HG03460 (cell line): ENCODE data around the gene RPUSD4.

ENCODE experiments used
- ATAC-seq: cut with Tn5 transposase; IDR thresholded peaks from one replicate; pipeline ENCODE4 v1.9.1; 2021; ENCODE audit not compliant: unreplicated experiment

RPUSD4 gene

GRCh38 chr11:126214441-126214840, 3.0 kb upstream of the RPUSD4 start:
- ATAC-seq = no peak

DNA sequence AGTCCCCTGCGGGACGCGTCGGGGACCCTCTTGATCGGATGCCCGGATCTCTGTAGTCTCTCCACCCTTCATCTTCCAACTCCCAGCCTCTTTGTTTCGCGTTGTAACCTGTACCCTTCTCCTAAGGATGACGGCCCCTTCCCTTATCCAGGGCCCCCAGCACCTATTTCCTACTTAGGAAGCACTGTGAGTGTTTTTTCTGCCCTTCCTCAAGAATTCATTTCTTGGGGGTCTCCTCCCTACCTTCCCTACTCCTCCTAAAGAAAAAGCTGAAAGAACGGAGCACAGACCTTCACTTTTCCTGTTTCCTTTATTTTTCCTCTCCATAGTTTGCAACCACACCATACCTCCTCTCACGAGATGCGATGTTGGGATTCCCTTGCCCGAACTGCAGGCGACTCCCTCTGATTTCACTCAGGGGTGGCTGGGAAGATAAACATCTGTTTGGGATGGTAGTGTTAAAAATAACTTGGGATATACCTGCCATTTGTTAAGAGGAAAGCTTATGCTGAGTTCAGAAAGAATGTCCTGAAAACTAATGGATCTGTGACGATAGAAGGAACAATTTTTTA, 725 bp upstream of the RPUSD4 start:
- ATAC-seq = no peak

DNA sequence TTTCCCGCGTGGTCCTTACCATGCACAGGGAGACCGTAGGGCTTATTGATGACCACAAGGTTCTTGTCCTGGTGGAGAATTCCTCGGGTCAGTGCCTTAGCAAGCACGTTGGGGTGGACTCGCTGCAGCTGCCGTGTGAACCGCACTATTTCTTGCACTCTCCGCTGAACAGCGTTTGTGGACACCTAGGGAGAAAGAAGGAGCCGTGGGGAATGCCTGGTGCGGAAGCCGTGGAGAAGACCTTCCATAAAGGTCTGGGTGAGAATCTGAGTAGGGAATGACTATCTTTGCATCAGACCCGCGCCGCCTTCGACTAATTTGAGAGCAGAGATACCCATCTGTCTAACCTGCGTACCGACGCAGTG, 597 bp downstream of the RPUSD4 start:
- ATAC-seq = no peak

DNA sequence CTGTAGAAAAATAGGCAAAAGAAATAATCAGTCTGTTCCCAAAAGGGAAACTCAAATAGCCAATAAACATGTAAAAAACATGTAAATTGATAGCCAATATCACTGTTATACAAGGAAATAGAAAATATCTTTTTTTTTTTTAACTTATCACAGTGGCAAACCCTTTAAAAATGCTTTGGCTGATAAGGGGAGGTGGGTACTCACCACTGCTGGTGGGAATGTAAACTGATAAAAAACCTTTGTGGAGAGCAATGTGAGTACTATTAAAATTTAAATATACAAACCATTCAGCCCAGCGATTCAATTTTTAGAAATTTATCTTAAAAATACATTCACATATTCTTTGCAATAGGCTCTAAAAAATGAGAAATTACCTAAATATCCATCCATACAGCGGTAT, 3.6 kb downstream of the RPUSD4 start:
- no peak for ATAC-seq

DNA sequence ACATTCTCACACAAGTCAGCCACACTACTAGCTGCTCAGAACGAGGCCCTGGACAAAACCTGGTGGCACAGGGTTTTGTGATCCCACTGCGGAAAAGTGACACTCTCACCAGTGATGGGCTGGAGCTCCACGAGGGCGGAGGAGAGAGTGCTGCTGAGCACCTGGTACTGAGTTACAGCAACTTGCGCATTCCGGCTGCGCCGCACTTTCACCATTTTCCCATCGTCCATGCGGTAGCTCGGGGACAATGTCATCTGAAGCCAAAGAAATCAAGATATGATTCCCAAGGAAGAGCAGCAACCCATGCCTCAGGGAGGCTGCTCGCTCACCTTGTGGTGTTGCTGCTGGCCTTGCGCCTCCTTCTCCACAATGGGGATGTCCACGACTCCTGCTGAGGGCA, 6.1 kb downstream of the RPUSD4 start:
- no peak for ATAC-seq

DNA sequence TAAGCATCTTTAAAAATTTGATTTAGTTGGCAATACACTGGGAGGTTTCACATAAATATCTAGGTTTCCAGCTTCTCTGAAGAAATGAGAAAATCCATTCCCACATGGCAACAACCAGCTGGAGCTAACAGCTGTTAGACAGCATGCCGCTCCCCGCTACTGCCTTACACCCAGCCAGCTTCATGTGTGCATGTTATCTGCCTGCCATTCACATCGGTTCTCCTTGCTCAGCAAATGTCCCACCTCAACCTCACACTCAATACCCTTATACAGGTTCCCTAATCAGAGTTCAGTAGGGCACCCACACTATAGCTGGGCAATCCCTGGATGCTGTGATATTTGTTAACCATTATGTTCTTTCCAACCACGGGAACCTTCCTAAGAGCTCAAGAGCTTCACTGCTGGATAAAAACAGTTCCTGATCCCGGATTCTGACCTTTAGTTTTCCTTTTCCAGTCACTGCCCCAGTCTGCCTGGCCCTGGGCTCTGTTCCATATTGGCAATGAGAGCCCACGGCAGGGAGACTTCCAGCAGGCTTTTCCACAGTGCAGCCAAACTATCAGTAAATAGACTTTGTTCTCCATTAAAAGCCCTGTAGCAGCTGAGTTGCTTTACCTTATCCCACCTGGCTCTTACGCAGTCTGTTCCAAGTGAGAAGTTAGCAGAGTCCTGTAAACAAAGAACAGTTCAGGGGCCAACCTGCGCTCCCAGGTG, 8.6 kb downstream of the RPUSD4 start:
- no peak for ATAC-seq

DNA sequence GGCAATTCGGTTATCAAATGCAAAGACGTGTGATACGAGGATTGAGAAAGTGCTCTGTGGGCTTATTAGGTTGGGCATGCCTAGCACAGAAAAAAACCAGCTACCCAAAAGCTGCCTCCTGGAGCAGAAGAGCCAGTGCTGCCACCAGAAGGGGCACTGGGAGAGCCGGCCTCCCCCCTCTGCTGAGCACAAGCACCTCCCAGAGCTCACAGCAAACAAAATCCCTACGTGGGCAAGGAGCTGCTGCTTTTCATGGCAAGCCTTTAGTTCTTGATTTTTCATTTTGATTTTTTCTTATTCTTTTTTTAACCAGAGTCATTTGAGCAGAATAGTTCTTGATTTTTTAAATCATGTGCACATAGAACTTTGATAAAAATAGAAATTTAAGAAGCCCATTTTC, 12.8 kb downstream of the RPUSD4 start:
- no peak for ATAC-seq

- peak; percentile 58 for ATAC-seq
Measured at GRCh38 chr11:126197277-126197939, 14.0 kb downstream of the RPUSD4 start.

GRCh38 chr11:126195119-126195518, 16.3 kb downstream of the RPUSD4 start:
- ATAC-seq = no peak

- no peak for ATAC-seq
Measured at GRCh38 chr11:126194121-126194543, 17.3 kb downstream of the RPUSD4 start.

GRCh38 chr11:126193038-126193478, 18.4 kb downstream of the RPUSD4 start:
- ATAC-seq = no peak

- ATAC-seq = no peak
Measured at GRCh38 chr11:126192361-126192760, 19.1 kb downstream of the RPUSD4 start.

GRCh38 chr11:126191379-126192073, 19.9 kb downstream of the RPUSD4 start:
- no peak for ATAC-seq

DNA sequence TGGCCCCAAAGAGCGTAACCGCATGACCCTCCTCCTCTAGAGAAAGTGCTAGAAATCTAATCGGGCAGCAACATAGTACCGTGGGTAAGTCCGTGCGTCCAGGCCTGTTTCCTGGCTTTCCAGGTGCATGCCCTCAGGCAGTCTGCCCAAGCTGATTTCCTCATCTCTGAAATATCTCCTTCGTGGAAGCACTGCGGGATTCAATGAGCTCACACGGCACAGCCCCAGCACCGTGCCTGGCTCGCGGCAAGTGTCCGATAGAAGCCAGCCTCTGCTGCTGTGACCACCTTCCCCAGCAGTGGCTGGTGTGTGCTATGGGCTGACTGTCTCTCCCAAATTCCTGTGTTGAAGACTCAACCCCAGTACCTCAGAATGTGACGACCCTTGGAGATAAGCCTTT, 20.7 kb downstream of the RPUSD4 start:
- no peak for ATAC-seq

- ATAC-seq = no peak
Measured at GRCh38 chr11:126189109-126189929, 22.1 kb downstream of the RPUSD4 start.

GRCh38 chr11:126188332-126189108, 22.9 kb downstream of the RPUSD4 start:
- peak; percentile 69 for ATAC-seq

GRCh38 chr11:126186708-126187529, 24.5 kb downstream of the RPUSD4 start:
- no peak for ATAC-seq

DNA sequence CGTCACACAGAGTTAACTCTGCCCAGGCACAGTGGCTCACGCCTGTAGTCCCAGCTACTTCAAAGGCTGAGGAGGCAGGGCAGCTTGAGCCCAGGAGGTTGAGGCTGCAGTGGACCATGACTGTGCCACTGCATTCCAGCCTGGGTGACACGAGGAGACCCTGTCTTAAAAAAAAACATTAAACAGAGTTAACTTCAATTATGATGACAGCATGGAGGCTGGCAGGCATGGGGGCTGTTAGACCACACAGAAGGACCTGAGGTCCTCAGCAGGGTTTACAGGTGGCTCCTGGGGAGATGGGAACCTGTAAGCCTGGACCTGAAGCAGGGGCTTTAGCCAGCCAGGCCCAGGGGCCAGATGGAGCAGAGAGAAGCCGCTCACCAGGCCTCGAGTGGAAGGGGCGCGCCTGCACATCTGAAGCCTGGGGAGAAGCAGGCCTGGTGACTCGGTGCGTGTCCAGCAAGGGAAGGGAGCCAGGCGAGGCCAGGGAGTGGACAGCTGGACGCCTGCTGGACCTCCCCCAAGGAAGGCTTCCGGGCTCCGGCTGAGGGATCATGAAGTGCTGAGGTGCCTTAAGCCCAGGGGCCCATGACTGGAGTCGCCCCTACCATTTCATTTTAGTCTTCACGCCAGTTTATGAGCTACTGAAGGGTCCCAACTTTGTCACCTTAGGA, 25.3 kb downstream of the RPUSD4 start:
- no peak for ATAC-seq
